Measurements from ENCODE around the gene HES1.
"Not testable (repeated sequence)": the region's sequence is repeated elsewhere in the genome, so short reads cannot be mapped to it uniquely, and the experiment has no call there.

HES1 gene

GRCh38 chr3:194128202-194128918, 7.6 kb upstream of the HES1 start:
- DNase-seq (ENCODE audit: low spot score), result no peak

- not testable (repeated sequence) for DNase-seq (ENCODE audit: low spot score)
Measured at GRCh38 chr3:194128919-194129295, 7.0 kb upstream of the HES1 start.

GRCh38 chr3:194129581-194130133, 6.3 kb upstream of the HES1 start:
- DNase-seq (ENCODE audit: low spot score), result no peak

DNA sequence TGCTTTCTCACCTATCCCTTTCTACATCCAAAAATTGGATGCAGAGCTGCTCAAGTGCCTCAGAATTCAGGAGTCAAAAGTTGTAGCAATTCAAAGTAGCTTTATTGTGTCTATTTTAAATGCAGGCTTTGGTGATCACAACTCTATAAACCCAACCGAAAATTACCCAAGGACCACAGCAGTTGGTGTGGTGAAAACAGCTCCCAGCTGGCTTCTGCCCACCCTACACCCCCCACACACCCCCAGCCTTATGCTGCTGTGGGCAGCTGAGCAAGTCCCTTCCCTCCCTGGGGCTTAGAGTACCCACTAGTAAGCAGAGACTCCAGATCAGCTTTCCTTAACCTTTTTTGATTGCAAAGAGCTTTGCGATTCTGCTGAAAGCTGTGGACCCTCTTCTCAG, 5.8 kb upstream of the HES1 start:
- DNase-seq (ENCODE audit: low spot score), result no peak

DNA sequence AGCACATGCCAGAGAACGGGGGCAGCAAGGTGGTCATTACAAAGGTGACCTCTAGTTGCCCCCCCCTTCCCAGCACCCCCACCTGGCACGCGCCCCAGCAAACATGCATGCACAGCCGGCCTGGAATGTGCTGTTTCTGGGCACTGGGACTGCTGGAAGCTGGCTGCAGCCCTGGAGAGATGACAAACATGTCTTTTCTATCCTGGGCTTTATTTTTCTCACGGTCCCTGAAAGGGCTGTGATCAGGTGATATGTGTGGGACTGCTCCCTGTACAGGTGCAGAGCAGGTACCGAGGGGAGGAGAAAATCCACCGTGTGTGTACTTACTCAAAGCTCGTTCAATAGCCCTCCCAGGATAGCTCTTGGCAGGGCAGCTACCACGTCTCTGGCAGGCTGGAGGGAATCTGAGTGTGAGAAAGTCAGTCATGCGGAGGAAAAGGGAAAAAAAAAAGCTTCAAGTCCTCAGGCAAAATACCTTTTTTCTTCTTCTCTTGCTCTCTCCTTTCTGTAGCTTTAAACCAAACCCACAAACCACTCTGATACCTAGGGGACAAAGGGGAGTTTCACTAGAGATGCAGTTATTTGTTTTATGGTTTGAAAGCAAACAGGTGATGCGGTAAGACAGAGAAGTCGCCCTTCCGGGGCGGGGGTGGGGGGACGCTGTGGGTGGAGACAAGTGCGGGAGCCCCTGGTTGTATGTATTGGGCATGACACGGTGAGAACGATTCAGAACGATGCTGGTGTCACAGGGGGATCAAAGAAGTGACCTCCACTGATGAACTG, 5.0 kb upstream of the HES1 start:
- no peak for DNase-seq (ENCODE audit: low spot score)

GRCh38 chr3:194132465-194133286, 3.3 kb upstream of the HES1 start:
- DNase-seq (ENCODE audit: low spot score), result no peak

DNA sequence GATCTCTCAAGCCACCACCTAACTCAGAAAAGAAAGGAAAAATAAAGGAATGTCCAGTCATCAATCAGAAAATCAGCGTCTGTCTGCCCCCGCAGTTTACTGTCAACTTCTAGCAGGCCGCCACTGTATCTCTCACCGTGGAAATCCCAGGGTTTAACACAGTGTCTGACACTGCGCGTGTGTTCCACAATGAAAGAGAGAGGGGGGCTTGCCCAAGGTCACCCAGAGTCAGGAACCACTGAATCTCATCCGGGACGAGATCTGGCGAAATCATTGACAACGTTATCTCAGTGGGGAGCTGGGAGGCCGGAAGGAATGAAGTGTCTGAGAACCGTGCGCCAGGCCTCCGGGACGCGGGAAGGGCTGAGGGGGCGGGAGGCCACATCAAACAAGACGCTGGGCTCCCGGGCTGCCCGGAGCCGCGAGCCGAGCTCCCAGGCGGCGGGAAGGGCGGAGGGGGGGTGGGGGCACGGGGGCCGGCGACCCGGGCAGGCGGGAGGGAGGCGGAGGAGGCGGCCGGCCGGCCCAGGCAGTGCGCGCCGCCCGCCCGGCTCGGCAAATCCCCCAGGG, 2.2 kb upstream of the HES1 start:
- DNase-seq (ENCODE audit: low spot score), result peak; percentile 41

DNA sequence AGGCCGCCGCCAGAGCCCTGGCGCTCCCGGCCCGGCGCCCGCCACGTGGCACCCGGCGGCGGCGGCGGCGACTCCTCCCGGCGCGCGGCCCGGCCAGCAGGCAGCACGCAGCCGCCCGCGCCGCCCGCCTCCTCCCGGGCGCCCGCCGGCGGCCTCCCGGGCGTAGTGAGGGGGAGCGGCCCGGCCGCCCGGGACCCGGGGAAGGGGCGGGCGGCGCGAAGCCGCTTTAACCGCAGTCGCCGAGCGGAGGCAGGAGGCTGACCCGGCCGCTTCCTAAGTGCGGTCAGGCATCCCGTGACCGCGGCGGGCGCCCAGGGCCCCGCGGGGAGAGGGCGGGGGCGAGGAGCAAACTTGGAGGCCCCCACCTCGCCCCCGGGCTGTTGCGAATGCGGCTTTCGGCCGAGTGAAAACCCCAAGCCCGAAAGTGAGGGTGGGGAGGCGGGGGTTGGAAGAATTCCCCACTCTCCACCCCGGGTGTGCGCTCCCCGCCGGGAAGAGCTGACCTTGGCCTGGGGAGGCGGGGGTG, 1.7 kb upstream of the HES1 start:
- no peak for DNase-seq (ENCODE audit: low spot score)

- peak; percentile 92 for DNase-seq (ENCODE audit: low spot score)
Measured at GRCh38 chr3:194134757-194135515, 1.0 kb upstream of the HES1 start.

DNA sequence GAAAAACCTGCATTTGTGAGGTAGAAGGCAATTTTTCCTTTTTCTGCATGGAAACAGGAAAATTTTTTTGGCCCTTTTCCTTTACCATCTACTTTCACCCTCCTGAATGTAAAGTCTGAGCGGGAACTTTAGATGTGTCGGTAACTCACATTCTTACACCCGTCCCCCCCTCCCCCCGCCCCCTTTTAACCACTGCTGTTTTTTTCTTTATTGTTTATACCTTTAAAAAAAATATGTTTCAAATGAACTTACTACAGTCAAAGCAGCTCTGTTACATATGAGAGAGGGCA, 487 bp upstream of the HES1 start:
- DNase-seq (ENCODE audit: low spot score), result no peak

GRCh38 chr3:194136519-194137007, 615 bp downstream of the HES1 start:
- DNase-seq (ENCODE audit: low spot score), result no peak

- DNase-seq (ENCODE audit: low spot score), result peak; percentile 75
Measured at GRCh38 chr3:194137008-194137505, 1.1 kb downstream of the HES1 start.

GRCh38 chr3:194137506-194138474, 1.8 kb downstream of the HES1 start:
- DNase-seq (ENCODE audit: low spot score), result peak; percentile 66

DNA sequence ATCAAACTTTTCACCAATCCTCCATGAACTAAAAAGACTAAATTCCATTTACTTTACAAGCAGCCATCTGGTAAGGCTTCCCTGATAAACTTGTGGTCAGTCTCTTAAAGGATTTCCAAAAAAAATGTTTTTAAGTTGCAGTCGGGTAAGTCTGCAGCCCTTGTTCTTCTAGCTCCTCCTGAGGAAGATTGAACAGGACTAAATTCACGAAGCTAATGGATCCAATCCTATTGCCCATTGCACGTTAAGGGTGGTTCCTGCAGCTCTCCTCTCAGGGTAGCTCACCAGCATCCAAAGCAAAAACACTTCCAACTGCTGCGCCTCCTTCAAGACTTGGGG, 2.8 kb downstream of the HES1 start:
- peak; percentile 37 for DNase-seq (ENCODE audit: low spot score)

DNA sequence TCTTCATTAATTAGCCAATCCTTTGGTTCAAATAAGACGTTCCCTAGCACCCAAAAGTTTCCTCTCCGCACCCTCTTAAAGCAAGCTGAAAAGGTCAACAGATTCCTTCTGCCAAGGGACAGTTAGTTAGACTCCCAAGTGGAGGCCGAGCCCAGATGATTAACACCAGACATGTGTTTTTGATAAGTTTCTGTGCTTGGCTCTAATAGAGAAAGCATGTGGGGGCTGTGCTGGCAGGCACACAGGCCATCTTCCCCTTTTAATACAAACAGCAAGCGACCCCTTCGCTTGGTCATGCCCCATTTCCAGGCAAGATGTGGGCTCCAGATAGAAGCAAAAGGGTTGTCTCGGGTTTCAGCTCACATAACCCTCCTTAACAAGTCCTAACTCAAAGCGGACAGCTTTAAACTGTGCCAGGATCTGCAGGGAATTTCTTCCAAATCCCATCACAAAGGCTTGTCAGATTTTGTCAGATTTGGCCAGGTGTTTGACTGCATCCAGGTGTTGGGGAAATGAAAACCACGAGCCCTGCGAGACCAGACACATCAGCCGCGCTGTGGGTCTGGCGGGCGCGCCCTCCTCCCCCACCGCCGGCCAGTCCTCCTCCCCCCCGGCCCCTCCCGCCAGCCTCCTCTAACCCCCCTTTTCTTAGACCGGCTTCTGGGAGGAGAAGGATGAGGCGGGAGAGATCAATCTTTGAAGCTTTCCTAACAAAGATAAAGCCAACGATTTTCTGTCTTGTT, 3.3 kb downstream of the HES1 start:
- peak; percentile 29 for DNase-seq (ENCODE audit: low spot score)

- no peak for DNase-seq (ENCODE audit: low spot score)
Measured at GRCh38 chr3:194139814-194140391, 4.0 kb downstream of the HES1 start.

GRCh38 chr3:194140520-194141414, 4.8 kb downstream of the HES1 start:
- peak; percentile 45 for DNase-seq (ENCODE audit: low spot score)
